Trophoblast cell (in vitro differentiated cells and primary cell): Measurements from ENCODE around the gene TRIM10.
A peak's percentile ranks its signal among the peaks of the same experiment; 100 is the strongest.

Experiments
- DNase-seq, 2 donors: peaks; one replicate each; pipeline ENCODE4 v3.0.0-alpha.2; 2016
- H2AFZ ChIP-seq: 2 replicates; pipeline ENCODE4 v1.6.1; 2013; ENCODE audit warnings: low read length, moderate library complexity, mild to moderate bottlenecking; ENCODE audit not compliant: insufficient read depth, poor library complexity
- H2AK5ac ChIP-seq: 2 replicates; pipeline ENCODE4 v1.6.1; 2013; ENCODE audit warnings: mild to moderate bottlenecking, low read length
- H2BK120ac ChIP-seq: 2 replicates; pipeline ENCODE4 v1.6.1; 2013; ENCODE audit warnings: low read length, mild to moderate bottlenecking, moderate library complexity; ENCODE audit not compliant: insufficient read depth, poor library complexity
- H2BK12ac ChIP-seq: 2 replicates; pipeline ENCODE4 v1.6.1; 2013; ENCODE audit warnings: mild to moderate bottlenecking, low read length, moderate library complexity
- H2BK5ac ChIP-seq: 2 replicates; pipeline ENCODE4 v1.6.1; 2013; ENCODE audit warnings: low read length, low read depth, moderate library complexity, mild to moderate bottlenecking; ENCODE audit not compliant: poor library complexity
- H3K14ac ChIP-seq: 2 replicates; pipeline ENCODE4 v1.6.1; 2013; ENCODE audit warnings: mild to moderate bottlenecking, low read length
- H3K18ac ChIP-seq: 2 replicates; pipeline ENCODE4 v1.6.1; 2013; ENCODE audit warnings: mild to moderate bottlenecking, low read length
- H3K23ac ChIP-seq: 2 replicates; pipeline ENCODE4 v1.6.1; 2013; ENCODE audit warnings: low read length
- H3K27ac ChIP-seq: 2 replicates; pipeline ENCODE4 v1.5.1; 2013; ENCODE audit warnings: low read depth, mild to moderate bottlenecking, inconsistent platforms, low read length, moderate library complexity
- H3K27me3 ChIP-seq: 2 replicates; pipeline ENCODE4 v1.6.1; 2013; ENCODE audit warnings: inconsistent platforms, mild to moderate bottlenecking, low read length, moderate library complexity; ENCODE audit not compliant: insufficient read depth
- H3K36me3 ChIP-seq, 2 experiments: 1 replicate in 1 of 2; 2 replicates in 1 of 2; pipeline ENCODE4 v1.6.1; 2013; ENCODE audit warnings: low read length in 2 of 2, mild to moderate bottlenecking in 2 of 2, moderate library complexity in 1 of 2; ENCODE audit not compliant: insufficient read depth in 2 of 2, control insufficient read depth in 1 of 2
- H3K4ac ChIP-seq: 2 replicates; pipeline ENCODE4 v1.6.1; 2013; ENCODE audit warnings: low read depth, mild to moderate bottlenecking, low read length, moderate library complexity
- H3K4me1 ChIP-seq, 2 experiments: 1 replicate in 1 of 2; 2 replicates in 1 of 2; pipeline ENCODE4 v1.6.1; 2013; ENCODE audit warnings: low read length in 2 of 2, mild to moderate bottlenecking in 2 of 2, moderate library complexity in 1 of 2; ENCODE audit not compliant: insufficient read depth in 2 of 2, control insufficient read depth in 1 of 2
- H3K4me2 ChIP-seq: 2 replicates; pipeline ENCODE4 v1.6.1; 2013; ENCODE audit warnings: inconsistent platforms, mild to moderate bottlenecking, low read length, moderate library complexity
- H3K4me3 ChIP-seq: 2 replicates; pipeline ENCODE4 v1.5.1; 2013; ENCODE audit warnings: mild to moderate bottlenecking, low read depth, low read length, inconsistent platforms
- H3K79me1 ChIP-seq: one replicate; pipeline ENCODE4 v1.6.1; 2013; ENCODE audit warnings: low read length
- H3K79me2 ChIP-seq: 2 replicates; pipeline ENCODE4 v1.6.1; 2013; ENCODE audit warnings: low read length, mild to moderate bottlenecking; ENCODE audit not compliant: control insufficient read depth, insufficient read depth, poor library complexity
- H3K9ac ChIP-seq: 2 replicates; pipeline ENCODE4 v1.6.1; 2013; ENCODE audit warnings: mild to moderate bottlenecking, low read length
- H3K9me3 ChIP-seq: 2 replicates; pipeline ENCODE4 v1.6.1; 2013; ENCODE audit warnings: low read depth, mild to moderate bottlenecking, control low read depth, inconsistent platforms, low read length; ENCODE audit not compliant: insufficient read depth
- H4K12ac ChIP-seq: 2 replicates; pipeline ENCODE4 v1.6.1; 2013; ENCODE audit warnings: low read depth, mild to moderate bottlenecking, low read length, moderate library complexity
- H4K8ac ChIP-seq: 2 replicates; pipeline ENCODE4 v1.6.1; 2013; ENCODE audit warnings: low read depth, mild to moderate bottlenecking, low read length, moderate library complexity
- H4K91ac ChIP-seq: one replicate; pipeline ENCODE4 v1.6.1; 2013; ENCODE audit warnings: low read depth, mild to moderate bottlenecking, low read length, moderate library complexity
- WGBS: extraction: QIAGEN DNeasy Blood & Tissue Kit; methylation state at CpG from one replicate; pipeline ENCODE4 v1.1.7; 2013; ENCODE audit warnings: missing lambda C conversion rate; ENCODE audit not compliant: insufficient read length, insufficient coverage; ENCODE audit errors: extremely low coverage; 5-methylcytosine and 5-hydroxymethylcytosine counted together

The TRIM10 gene

DNA sequence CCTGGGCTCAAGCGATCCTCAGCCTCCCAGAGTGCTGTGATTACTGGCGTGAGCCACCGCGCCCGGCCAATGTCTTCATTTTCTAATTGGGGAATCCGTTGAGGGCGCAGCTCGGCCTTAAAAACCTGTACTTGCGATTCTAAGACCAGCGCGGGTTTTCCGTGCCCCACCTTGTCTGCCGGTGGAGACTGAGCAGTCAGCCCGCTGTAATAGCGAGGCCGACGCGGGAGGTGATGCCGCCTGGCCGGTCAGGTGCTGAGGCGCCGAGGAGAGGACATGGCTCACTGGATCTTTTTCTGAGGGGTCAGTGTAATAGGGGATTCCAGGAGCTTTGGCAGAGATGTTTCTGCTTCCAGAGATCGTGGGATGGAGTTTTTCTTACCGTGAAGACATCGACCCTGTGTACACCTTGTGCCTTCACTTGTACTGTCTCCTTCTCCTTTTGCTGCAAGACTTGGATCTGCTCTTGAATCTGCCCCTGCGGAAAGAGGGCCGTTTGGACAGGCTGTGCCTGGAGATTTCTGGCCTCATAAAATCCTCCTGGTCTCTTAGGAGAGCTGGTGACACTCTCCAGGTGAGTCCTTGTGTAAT, 49.6 kb downstream of the TRIM10 start:
- Histone ChIP-seq H2BK12ac (no peak overlapping the region), H3K79me1 (no peaks in the 10 kb centered on the region), H4K12ac (no peak overlapping the region), H4K91ac (no peak overlapping the region), H3K23ac (no peak overlapping the region), H2AFZ (no peak overlapping the region), H2BK120ac (no peak overlapping the region), H3K9me3 (no peaks in the 10 kb centered on the region), H3K36me3 (no peaks in the 10 kb centered on the region), H2AK5ac (no peak overlapping the region), H3K4ac (no peak overlapping the region), H3K4me3 (peak overlapping the region; percentile 56), H3K9ac (no peak overlapping the region), H3K4me1 (no peaks in the 10 kb centered on the region), H2BK5ac (no peak overlapping the region), H4K8ac (no peak overlapping the region), H3K14ac (no peak overlapping the region), H3K27me3 (no peaks in the 10 kb centered on the region), H3K4me2 (no peak overlapping the region), H3K27ac (no peak overlapping the region), H3K18ac (no peak overlapping the region), H3K79me2 (no peaks in the 10 kb centered on the region)
- no peak for DNase-seq
- no CpG with 5 or more reads among the region's 27 CpGs for WGBS

DNA sequence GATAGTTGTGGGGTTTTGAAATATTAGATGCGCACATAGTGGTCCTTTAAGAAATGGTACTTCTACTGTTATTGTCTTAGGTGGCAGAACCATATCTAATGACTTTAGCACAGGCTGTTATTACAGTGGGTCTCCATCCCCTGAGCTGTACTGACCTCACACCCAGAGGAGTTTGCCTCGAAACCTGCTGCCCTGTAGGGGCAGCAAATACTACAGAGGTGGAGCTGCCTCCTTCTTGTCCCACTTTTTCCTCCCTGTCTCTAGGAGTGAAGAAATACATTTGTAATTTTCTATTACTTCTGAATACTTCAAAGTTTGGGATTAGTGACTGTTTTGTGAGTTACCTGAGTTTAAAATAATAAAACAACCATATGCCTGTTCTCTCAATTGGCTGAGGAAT, 56.4 kb downstream of the TRIM10 start:
- Histone ChIP-seq H4K91ac (no peak overlapping the region), H3K18ac (no peak overlapping the region), H3K27ac (no peak overlapping the region), H3K23ac (no peak overlapping the region), H3K79me2 (no peaks in the 10 kb centered on the region), H2AFZ (no peak overlapping the region), H3K79me1 (no peaks in the 10 kb centered on the region), H3K9ac (no peak overlapping the region), H2BK120ac (no peak overlapping the region), H3K9me3 (no peaks in the 10 kb centered on the region), H2BK12ac (no peak overlapping the region), H3K4me2 (no peak overlapping the region), H3K14ac (no peak overlapping the region), H3K4me3 (no peak overlapping the region), H3K36me3 (no peaks in the 10 kb centered on the region), H3K4ac (no peak overlapping the region), H4K8ac (no peak overlapping the region), H2BK5ac (no peak overlapping the region), H2AK5ac (no peak overlapping the region), H3K27me3 (peaks cover 29% of the 10 kb centered on the region), H4K12ac (no peak overlapping the region), H3K4me1 (peaks cover 5 to 13% of the 10 kb centered on the region in 2 experiments)
- DNase-seq = no peak
- no CpG with 5 or more reads among the region's 2 CpGs for WGBS

DNA sequence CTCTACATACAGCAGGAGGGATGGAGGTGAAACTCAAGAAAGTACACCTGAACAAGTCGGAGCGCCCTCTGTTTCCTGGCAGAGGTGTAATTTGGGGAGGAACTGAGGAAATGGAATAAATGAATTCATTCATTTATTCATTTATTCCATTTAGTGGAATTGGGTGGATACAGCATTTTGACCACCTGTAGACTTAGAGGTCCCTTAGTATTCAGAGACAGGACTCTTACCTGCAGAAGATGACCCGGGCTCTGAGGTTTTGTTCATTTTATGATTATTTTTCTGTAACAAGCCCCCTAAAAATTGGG, 57.2 kb downstream of the TRIM10 start:
- no peaks in the 10 kb centered on the region for H3K36me3 ChIP-seq
- H3K9ac ChIP-seq = no peak overlapping the region
- H4K8ac ChIP-seq = no peak overlapping the region
- no peak overlapping the region for H2BK5ac ChIP-seq
- no peak overlapping the region for H2BK120ac ChIP-seq
- no peaks in the 10 kb centered on the region for H3K9me3 ChIP-seq
- H2AK5ac ChIP-seq = no peak overlapping the region
- H3K27me3 ChIP-seq = peaks cover 32% of the 10 kb centered on the region
- no peak overlapping the region for H3K14ac ChIP-seq
- H3K18ac ChIP-seq = no peak overlapping the region
- no peaks in the 10 kb centered on the region for H3K79me1 ChIP-seq
- H3K23ac ChIP-seq = no peak overlapping the region
- no peaks in the 10 kb centered on the region for H3K79me2 ChIP-seq
- H3K4me1 ChIP-seq = peaks cover 5 to 13% of the 10 kb centered on the region in 2 experiments
- no CpG with 5 or more reads among the region's 3 CpGs for whole genome bisulfite sequencing
- no peak overlapping the region for H3K4me3 ChIP-seq
- no peak overlapping the region for H3K27ac ChIP-seq
- no peak overlapping the region for H4K91ac ChIP-seq
- no peak for DNase-seq
- no peak overlapping the region for H3K4ac ChIP-seq
- no peak overlapping the region for H4K12ac ChIP-seq
- no peak overlapping the region for H2BK12ac ChIP-seq
- H3K4me2 ChIP-seq = peak overlapping the region; percentile 70
- H2AFZ ChIP-seq = no peak overlapping the region

DNA sequence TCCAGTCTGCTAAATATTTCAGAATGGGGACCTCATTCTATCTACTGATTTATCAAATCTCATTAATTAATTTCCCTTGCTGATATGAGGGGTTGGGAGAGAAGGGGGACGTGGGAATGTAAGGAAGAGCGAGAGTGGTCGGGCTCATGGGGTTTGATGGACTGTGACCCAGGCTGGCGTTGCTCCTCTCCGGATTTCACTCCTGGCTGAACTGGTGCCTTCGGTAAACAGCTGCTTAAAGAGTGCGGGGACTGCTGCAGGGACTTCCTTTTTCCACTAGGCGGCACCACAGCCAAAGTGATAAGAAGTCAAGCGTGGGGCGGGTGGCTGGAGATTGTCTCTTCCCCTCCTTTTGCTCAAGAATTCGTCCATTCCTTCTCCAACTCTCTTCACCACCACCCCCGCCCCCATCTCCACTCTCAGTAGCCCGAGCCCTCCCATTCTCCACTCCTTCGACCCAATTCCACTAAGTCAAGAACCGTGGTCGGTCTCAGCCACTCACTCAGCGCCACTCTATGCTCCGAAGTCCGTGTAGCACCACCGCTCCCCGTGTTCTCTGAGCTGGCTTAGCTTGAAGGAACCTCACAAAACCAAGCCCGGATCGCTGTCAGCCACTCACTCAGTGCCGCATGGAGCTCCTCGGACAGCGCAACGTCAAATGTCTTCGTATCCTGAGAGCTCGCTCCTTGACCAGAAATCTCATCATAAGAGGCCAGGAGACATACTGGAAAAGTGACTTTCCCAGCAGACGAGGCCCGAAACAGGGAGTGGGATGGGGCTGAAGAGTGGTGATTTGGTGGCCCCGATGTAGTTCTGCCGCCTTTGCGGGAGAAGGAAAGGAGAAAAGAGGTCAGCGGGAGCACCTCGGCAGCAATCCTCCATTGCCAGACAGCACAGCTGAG, 57.8 kb downstream of the TRIM10 start:
- Histone ChIP-seq H2BK120ac (no peak overlapping the region), H2AFZ (no peak overlapping the region), H3K36me3 (no peaks in the 10 kb centered on the region), H2AK5ac (no peak overlapping the region), H3K9me3 (no peaks in the 10 kb centered on the region), H2BK12ac (no peak overlapping the region), H4K91ac (no peak overlapping the region), H3K4me1 (peaks cover 5 to 13% of the 10 kb centered on the region in 2 experiments), H4K8ac (no peak overlapping the region), H3K18ac (no peak overlapping the region), H3K23ac (no peak overlapping the region), H3K27me3 (peaks cover 32% of the 10 kb centered on the region), H3K79me2 (no peaks in the 10 kb centered on the region), H3K4me2 (peak overlapping the region; percentile 70), H3K4me3 (peak overlapping the region; percentile 2), H3K4ac (no peak overlapping the region), H3K27ac (no peak overlapping the region), H3K79me1 (no peaks in the 10 kb centered on the region), H3K9ac (peak overlapping the region; percentile 45), H4K12ac (no peak overlapping the region), H3K14ac (no peak overlapping the region), H2BK5ac (no peak overlapping the region)
- WGBS = no CpG with 5 or more reads among the region's 36 CpGs
- DNase-seq = peak; percentile 79 to 93
